Esophagus muscularis mucosa (tissue), 4 donors: Measurements from ENCODE around the gene KLF15. TPM values are rescaled to one million over a fixed set of nuclear protein-coding genes. Genes with fewer than 3 reads are reported as not detected.

ENCODE experiments used
- DNase-seq: peaks from one replicate; pipeline ENCODE4 v3.0.0-alpha.2; 2017; ENCODE audit errors: extremely low spot score
- H3K27ac ChIP-seq, 4 donors: fragments of 200-600 bp; sonication (generic); replicated peaks in 1 of 4; 1 replicate in 3 of 4; 2 replicates in 1 of 4; pipeline ENCODE4 v1.5.1; 2016 to 2019; ENCODE audit warnings: mild to moderate bottlenecking in 1 of 4
- H3K27me3 ChIP-seq, 4 donors: fragments of 200-600 bp; sonication (generic); one replicate each; pipeline versions ENCODE4 v1.5.1 to v1.6.0; 2016 to 2019
- H3K36me3 ChIP-seq, 4 donors: fragments of 200-600 bp; sonication (generic); one replicate each; pipeline ENCODE4 v1.5.1; 2016 to 2019
- H3K4me1 ChIP-seq, 4 donors: fragments of 200-600 bp; sonication (generic); one replicate each; pipeline ENCODE4 v1.5.1; 2016 to 2019
- H3K4me3 ChIP-seq, 4 donors: fragments of 200-600 bp; sonication (generic); 1 replicate in 2 of 4; 2 replicates in 2 of 4; pipeline ENCODE4 v1.5.1; 2016 to 2019; ENCODE audit warnings: mild to moderate bottlenecking in 4 of 4, moderate library complexity in 1 of 4
- H3K9me3 ChIP-seq, 4 donors: fragments of 200-600 bp; sonication (generic); 1 replicate in 3 of 4; 2 replicates in 1 of 4; pipeline ENCODE4 v1.5.1; 2016 to 2019
- CTCF ChIP-seq, 3 experiments: fragments of 200-600 bp in 2 of 3; fragments of 450-650 bp in 1 of 3; sonication (generic) in 2 of 3; IDR thresholded peaks; one replicate each; pipeline ENCODE4 v1.5.1; 2017 to 2019; ENCODE audit warnings: antibody characterized with exemption in 3 of 3, mild to moderate bottlenecking in 2 of 3, moderate library complexity in 1 of 3
- EP300 ChIP-seq: sonication (generic); formaldehyde crosslinking; IDR thresholded peaks from one replicate; pipeline ENCODE4 v1.6.1; 2017; ENCODE audit warnings: antibody characterized with exemption
- POLR2A ChIP-seq: fragments of 450-650 bp; IDR thresholded peaks from one replicate; pipeline ENCODE4 v1.6.1; 2017; ENCODE audit warnings: antibody characterized with exemption, moderate library complexity, mild to moderate bottlenecking, low read depth
- POLR2AphosphoS5 ChIP-seq, 2 donors: sonication (generic); formaldehyde crosslinking; IDR thresholded peaks; one replicate each; pipeline ENCODE4 v1.6.1; 2017; ENCODE audit warnings: antibody characterized with exemption in 2 of 2
- WGBS: methylation state at CpG from one replicate; pipeline ENCODE4 v1.1.5; 2018; 5-methylcytosine and 5-hydroxymethylcytosine counted together
- intact Hi-C: fragments of 100-400 bp; cut with DNase I; formaldehyde crosslinking; loops from one replicate; pipeline ENCODE4 v1.15.1; 2023
- total RNA-seq, 4 donors: library from RNA; depleted of rRNA; stranded (reverse); fragments of >200 nt; gene quantifications; one replicate each; pipeline versions ENCODE4 v1.1.0 to v1.2.1, GENCODE V29; 2016

The KLF15 gene
- total RNA-seq, 4 donors from 2014 or later = 84.3 to 208 (median 93.6) TPM

- Histone ChIP-seq H3K4me3 (no peak overlapping the region), H3K36me3 (no peaks in the 10 kb centered on the region), H3K9me3 (no peaks in the 10 kb centered on the region), H3K27me3 (peaks cover 0 to 10% (median 0%) of the 10 kb centered on the region in 4 donors), H3K4me1 (peaks cover 9 to 25% (median 12%) of the 10 kb centered on the region in 4 donors), H3K27ac (no peak overlapping the region)
- 100% methylated on average over 3 of the region's 3 CpGs for WGBS
- TF ChIP-seq POLR2A = no peak
- TF ChIP-seq EP300 = no peak
- TF ChIP-seq CTCF (IDR thresholded peaks at IDR 0.05) = no peak
- no peak for TF ChIP-seq POLR2AphosphoS5 (IDR thresholded peaks at IDR 0.05)
- DNase-seq = no peak
- intact Hi-C loops = no loop called here
These were observed 20.0 kb upstream of the KLF15 start for GRCh38 chr3:126377211-126377610.

GRCh38 chr3:126376444-126376843, 19.2 kb upstream of the KLF15 start:
- Histone ChIP-seq H3K4me1 (peaks cover 9 to 25% (median 12%) of the 10 kb centered on the region in 4 donors), H3K9me3 (no peaks in the 10 kb centered on the region), H3K27me3 (peaks cover 0 to 10% (median 0%) of the 10 kb centered on the region in 4 donors), H3K4me3 (no peak overlapping the region), H3K36me3 (no peaks in the 10 kb centered on the region), H3K27ac (peak overlapping the region in 2 of 4 donors; percentile 18 to 48)
- DNase-seq = no peak
- no peak for TF ChIP-seq EP300
- no peak for TF ChIP-seq POLR2AphosphoS5 (IDR thresholded peaks at IDR 0.05)
- no peak for TF ChIP-seq POLR2A
- TF ChIP-seq CTCF (IDR thresholded peaks at IDR 0.05) = no peak
- 38% methylated on average over 3 of the region's 3 CpGs for WGBS
- intact Hi-C loops = no loop called here

- H3K4me3 ChIP-seq = no peak overlapping the region
- TF ChIP-seq CTCF (IDR thresholded peaks at IDR 0.05) = no peak
- TF ChIP-seq POLR2AphosphoS5 (IDR thresholded peaks at IDR 0.05) = no peak
- TF ChIP-seq POLR2A = no peak
- TF ChIP-seq EP300 = no peak
- DNase-seq = no peak
- H3K27me3 ChIP-seq = peaks cover 0 to 10% (median 0%) of the 10 kb centered on the region in 4 donors
- no peaks in the 10 kb centered on the region for H3K36me3 ChIP-seq
- H3K4me1 ChIP-seq = peaks cover 9 to 25% (median 12%) of the 10 kb centered on the region in 4 donors
- H3K9me3 ChIP-seq = no peaks in the 10 kb centered on the region
- peak overlapping the region in 2 of 4 donors; percentile 18 to 48 for H3K27ac ChIP-seq
- 88% methylated on average over 12 of the region's 13 CpGs for WGBS
- intact Hi-C loops = no loop called here
These were observed 18.7 kb upstream of the KLF15 start for GRCh38 chr3:126375835-126376331.

- H3K36me3 ChIP-seq = no peaks in the 10 kb centered on the region
- intact Hi-C loops = no loop called here
- no peak for DNase-seq
- H3K27me3 ChIP-seq = no peaks in the 10 kb centered on the region
- WGBS = 80% methylated on average over 20 of the region's 21 CpGs
- H3K27ac ChIP-seq = no peak overlapping the region
- TF ChIP-seq POLR2A (no peak), CTCF (IDR thresholded peaks at IDR 0.05) (no peak), POLR2AphosphoS5 (IDR thresholded peaks at IDR 0.05) (no peak), EP300 (no peak)
- no peak overlapping the region for H3K4me3 ChIP-seq
- H3K9me3 ChIP-seq = no peaks in the 10 kb centered on the region
- H3K4me1 ChIP-seq = peaks cover 9 to 25% (median 12%) of the 10 kb centered on the region in 4 donors
These were observed 16.7 kb upstream of the KLF15 start for GRCh38 chr3:126373682-126374601.
